ENCODE measurements around the gene PER1. TPM values are rescaled to one million over a fixed set of nuclear protein-coding genes. Genes with fewer than 3 reads are reported as not detected.

PER1 gene
- total and polyA plus RNA-seq, 2 of the 13 experiments (the other 11 are each of a cell fraction or from before 2014, with no cell fraction given), result 2.6 to 3.6 TPM

DNA sequence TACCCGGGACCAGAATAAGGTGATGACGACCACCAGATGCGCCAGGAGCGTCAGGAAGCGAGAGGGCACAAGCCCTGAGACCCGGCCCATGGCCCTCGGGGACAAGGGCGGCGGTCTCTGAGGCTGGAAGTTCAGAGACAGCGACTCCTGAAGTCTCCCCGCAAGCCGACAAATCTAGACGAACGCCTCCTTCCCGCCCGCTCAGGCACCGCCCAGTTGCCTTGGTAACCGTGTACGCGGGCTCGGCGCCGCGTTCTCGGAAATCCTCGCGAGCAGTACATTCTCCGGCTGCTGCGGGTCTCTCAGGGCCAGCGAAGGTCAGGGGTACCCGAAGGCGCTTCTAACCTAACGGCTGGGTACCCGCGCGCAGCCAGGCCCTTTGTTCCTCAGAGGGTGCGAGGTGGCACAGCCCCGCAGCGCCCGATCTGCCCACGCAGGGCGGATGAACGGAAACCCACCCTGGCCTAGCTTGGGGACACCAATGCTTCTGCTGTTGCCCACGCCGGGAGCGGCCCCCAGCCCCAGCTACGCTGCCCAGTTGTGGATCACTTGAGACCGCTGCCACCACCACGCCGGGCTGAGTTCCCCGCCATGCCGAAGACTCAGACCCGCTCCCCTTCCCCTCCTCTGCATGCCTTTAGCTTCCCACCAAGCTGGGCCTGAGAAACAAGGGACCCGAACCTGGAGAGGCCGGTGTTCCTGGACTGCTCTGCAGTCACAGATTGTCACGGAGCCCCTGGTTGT lies 24.2 kb upstream of the PER1 start, which contains the start of gene TMEM107 (continued):
- TF ChIP-seq THAP7 (CRISPR knock-in tag; IDR thresholded peaks at IDR 0.05) (peak; percentile 30; the same call in 1 of the 2 replicates), ZSCAN29 (CRISPR knock-in tag; conservative IDR thresholded peaks at IDR 0.05) (0 out of 2 replicates have a peak, but pooled peaks have one; percentile 39), ZNF232 (CRISPR knock-in tag; IDR thresholded peaks at IDR 0.05; ENCODE audit: borderline replicate concordance) (no peak), DR1 (CRISPR knock-in tag; IDR thresholded peaks at IDR 0.05) (0 out of 2 replicates have a peak, but pooled peaks have one; percentile 8), ZNF556 (CRISPR knock-in tag; IDR thresholded peaks at IDR 0.05; ENCODE audit: borderline replicate concordance) (0 out of 2 replicates have a peak, but pooled peaks have one; percentile 52), GABPB1 (CRISPR knock-in tag; IDR thresholded peaks at IDR 0.05) (peak; percentile 57; the same call in 1 of the 2 replicates), HNRNPH1 (optimal IDR thresholded peaks at IDR 0.05; ENCODE audit: low read depth, low read length) (no peak)
- TF ChIP-seq, protein P1, sequence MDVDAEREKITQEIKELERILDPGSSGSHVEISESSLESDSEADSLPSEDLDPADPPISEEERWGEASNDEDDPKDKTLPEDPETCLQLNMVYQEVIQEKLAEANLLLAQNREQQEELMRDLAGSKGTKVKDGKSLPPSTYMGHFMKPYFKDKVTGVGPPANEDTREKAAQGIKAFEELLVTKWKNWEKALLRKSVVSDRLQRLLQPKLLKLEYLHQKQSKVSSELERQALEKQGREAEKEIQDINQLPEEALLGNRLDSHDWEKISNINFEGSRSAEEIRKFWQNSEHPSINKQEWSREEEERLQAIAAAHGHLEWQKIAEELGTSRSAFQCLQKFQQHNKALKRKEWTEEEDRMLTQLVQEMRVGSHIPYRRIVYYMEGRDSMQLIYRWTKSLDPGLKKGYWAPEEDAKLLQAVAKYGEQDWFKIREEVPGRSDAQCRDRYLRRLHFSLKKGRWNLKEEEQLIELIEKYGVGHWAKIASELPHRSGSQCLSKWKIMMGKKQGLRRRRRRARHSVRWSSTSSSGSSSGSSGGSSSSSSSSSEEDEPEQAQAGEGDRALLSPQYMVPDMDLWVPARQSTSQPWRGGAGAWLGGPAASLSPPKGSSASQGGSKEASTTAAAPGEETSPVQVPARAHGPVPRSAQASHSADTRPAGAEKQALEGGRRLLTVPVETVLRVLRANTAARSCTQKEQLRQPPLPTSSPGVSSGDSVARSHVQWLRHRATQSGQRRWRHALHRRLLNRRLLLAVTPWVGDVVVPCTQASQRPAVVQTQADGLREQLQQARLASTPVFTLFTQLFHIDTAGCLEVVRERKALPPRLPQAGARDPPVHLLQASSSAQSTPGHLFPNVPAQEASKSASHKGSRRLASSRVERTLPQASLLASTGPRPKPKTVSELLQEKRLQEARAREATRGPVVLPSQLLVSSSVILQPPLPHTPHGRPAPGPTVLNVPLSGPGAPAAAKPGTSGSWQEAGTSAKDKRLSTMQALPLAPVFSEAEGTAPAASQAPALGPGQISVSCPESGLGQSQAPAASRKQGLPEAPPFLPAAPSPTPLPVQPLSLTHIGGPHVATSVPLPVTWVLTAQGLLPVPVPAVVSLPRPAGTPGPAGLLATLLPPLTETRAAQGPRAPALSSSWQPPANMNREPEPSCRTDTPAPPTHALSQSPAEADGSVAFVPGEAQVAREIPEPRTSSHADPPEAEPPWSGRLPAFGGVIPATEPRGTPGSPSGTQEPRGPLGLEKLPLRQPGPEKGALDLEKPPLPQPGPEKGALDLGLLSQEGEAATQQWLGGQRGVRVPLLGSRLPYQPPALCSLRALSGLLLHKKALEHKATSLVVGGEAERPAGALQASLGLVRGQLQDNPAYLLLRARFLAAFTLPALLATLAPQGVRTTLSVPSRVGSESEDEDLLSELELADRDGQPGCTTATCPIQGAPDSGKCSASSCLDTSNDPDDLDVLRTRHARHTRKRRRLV (CRISPR knock-in tag; IDR thresholded peaks at IDR 0.05), result 0 out of 2 replicates have a peak, but pooled peaks have one; percentile 49

Measured in HepG2 (cell line).